NB4 (cell line): Measurements from ENCODE around the gene GSG1L2.

Source experiments
- CTCF ChIP-seq: IDR thresholded peaks from one replicate; pipeline ENCODE4 v1.5.1; 2012; ENCODE audit warnings: low read depth, low read length
- MAX ChIP-seq: IDR thresholded peaks from 2 replicates; pipeline ENCODE4 v1.6.1; 2011; ENCODE audit warnings: low read depth, low read length

- no peak for TF ChIP-seq MAX
- TF ChIP-seq CTCF, result no peak
Observed at GRCh38 chr17:9850151-9850550, 28.3 kb upstream of the GSG1L2 start.
